CD4-positive, alpha-beta memory T cell (primary cell): ENCODE data around the gene GPR156. TPM values are rescaled to one million over a fixed set of nuclear protein-coding genes. Genes with fewer than 3 reads are reported as not detected.
A peak's percentile ranks its signal among the peaks of the same experiment; 100 is the strongest.
"Not testable (repeated sequence)": the region's sequence is repeated elsewhere in the genome, so short reads cannot be mapped to it uniquely, and the experiment has no call there.

ENCODE experiments used
- CTCF ChIA-PET: fragments of 350-600 bp; sonication (Branson Sonifier 250); formaldehyde crosslinking; loops from one replicate; lab custom pipeline; 2021; ENCODE audit warnings: inconsistent platforms; ENCODE audit not compliant: partially characterized antibody; lab: Charles Lee
- POLR2A ChIA-PET: fragments of 350-600 bp; sonication (Branson Sonifier 250); formaldehyde crosslinking; loops from one replicate; lab custom pipeline; 2021; ENCODE audit not compliant: partially characterized antibody; lab: Charles Lee
- DNase-seq, 5 donors: peaks; one replicate each; pipeline versions ENCODE4 v3.0.0 to v3.0.0-alpha.2; 2020 to 2022; ENCODE audit warnings: mixed read lengths in 1 of 5
- H3K27ac ChIP-seq: one replicate; pipeline ENCODE4 v1.7.0; 2013; ENCODE audit warnings: low read depth, low read length
- H3K27me3 ChIP-seq: 2 replicates; pipeline ENCODE4 v1.7.0; 2013; ENCODE audit warnings: mild to moderate bottlenecking, low read length, moderate library complexity; ENCODE audit not compliant: insufficient read depth
- H3K36me3 ChIP-seq: 2 replicates; pipeline ENCODE4 v1.7.0; 2013; ENCODE audit warnings: mild to moderate bottlenecking, low read length, moderate library complexity; ENCODE audit not compliant: insufficient read depth
- H3K4me1 ChIP-seq: 2 replicates; pipeline ENCODE4 v1.7.0; 2013; ENCODE audit warnings: mild to moderate bottlenecking, low read length, moderate library complexity; ENCODE audit not compliant: insufficient read depth
- H3K4me3 ChIP-seq, 2 donors: one replicate each; pipeline ENCODE4 v1.7.0; 2013; ENCODE audit warnings: low read length in 2 of 2, mild to moderate bottlenecking in 1 of 2
- H3K9me3 ChIP-seq, 2 donors: one replicate each; pipeline ENCODE4 v1.7.0; 2013; ENCODE audit warnings: low read length in 2 of 2, control low read depth in 1 of 2; ENCODE audit not compliant: control insufficient read depth in 1 of 2
- H3K27ac Mint-ChIP-seq, 7 donors: one replicate each; pipeline ENCODE4 v1.8.0; 2020 to 2021; ENCODE audit warnings: mixed read lengths in 7 of 7, mild to moderate bottlenecking in 6 of 7, inconsistent platforms in 3 of 7, moderate library complexity in 3 of 7
- H3K27me3 Mint-ChIP-seq, 2 donors: one replicate each; pipeline ENCODE4 v1.8.0; 2020 to 2021; ENCODE audit warnings: mixed read lengths in 2 of 2
- H3K36me3 Mint-ChIP-seq, 2 donors: one replicate each; pipeline ENCODE4 v1.8.0; 2020 to 2021; ENCODE audit warnings: mixed read lengths in 2 of 2, inconsistent platforms in 1 of 2, mild to moderate bottlenecking in 1 of 2
- H3K4me1 Mint-ChIP-seq, 4 donors: one replicate each; pipeline ENCODE4 v1.8.0; 2020 to 2021; ENCODE audit warnings: mixed read lengths in 4 of 4, mild to moderate bottlenecking in 1 of 4
- H3K4me3 Mint-ChIP-seq, 8 donors: one replicate each; pipeline ENCODE4 v1.8.0; 2020 to 2021; ENCODE audit warnings: mixed read lengths in 8 of 8, mild to moderate bottlenecking in 7 of 8, moderate library complexity in 6 of 8, inconsistent platforms in 3 of 8
- H3K9me3 Mint-ChIP-seq, 8 donors: one replicate each; pipeline ENCODE4 v1.8.0; 2020 to 2021; ENCODE audit warnings: mixed read lengths in 8 of 8, mild to moderate bottlenecking in 5 of 8, inconsistent platforms in 3 of 8, moderate library complexity in 1 of 8
- intact Hi-C: fragments of 100-400 bp; cut with micrococcal nuclease; formaldehyde crosslinking; loops from one replicate; pipeline ENCODE4 v1.15.1; 2023
- polyA plus RNA-seq, 2 donors: library from polyadenylated mRNA; unstranded; fragments of 300-500 nt; fragmentation: Illumina TruSeq; gene quantifications; one replicate each; pipeline ENCODE4 v1.2.3, GENCODE V29; 2021
- total RNA-seq, 2 experiments: library from RNA; stranded (reverse); gene quantifications; one replicate each; pipeline ENCODE4 v1.2.3, GENCODE V29; 2021

The GPR156 gene
- total and polyA plus RNA-seq, 4 experiments from 2014 or later = not detected

DNA sequence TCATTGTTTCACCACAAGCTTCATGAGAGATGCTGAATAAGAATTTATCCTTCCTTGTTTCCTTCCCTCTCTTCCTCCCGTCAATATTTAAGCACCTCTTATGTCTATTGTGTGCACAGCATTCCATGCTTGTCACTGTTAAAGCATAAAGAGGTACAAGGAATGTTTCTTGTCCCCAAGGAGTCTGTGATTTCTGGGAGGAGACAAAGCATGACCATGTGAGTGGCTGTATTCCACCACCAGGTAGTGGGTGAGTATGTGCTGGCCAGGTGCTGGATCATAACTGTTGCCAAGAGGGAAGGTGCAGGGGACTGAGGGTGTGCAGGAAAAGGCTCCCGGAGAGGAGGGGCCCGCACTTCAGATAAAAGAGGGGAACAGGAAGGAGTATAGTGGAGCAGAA lies 127.9 kb downstream of the GPR156 start:
- ChIA-PET POLR2A (no interaction called here), CTCF (no interaction called here)
- Histone ChIP-seq H3K27ac (no peak overlapping the region), H3K36me3 (no peaks in the 10 kb centered on the region), H3K9me3 (peaks cover 0 to 5% of the 10 kb centered on the region in 2 donors), H3K4me3 (no peak overlapping the region), H3K27me3 (no peaks in the 10 kb centered on the region), H3K4me1 (no peaks in the 10 kb centered on the region)
- no peak overlapping the region for H3K27ac Mint-ChIP-seq
- no peak for DNase-seq
- H3K36me3 Mint-ChIP-seq = peaks cover 5 to 11% of the 10 kb centered on the region in 2 donors
- intact Hi-C loops = no loop called here
- peaks cover 2 to 27% (median 20%) of the 10 kb centered on the region in 8 donors for H3K9me3 Mint-ChIP-seq
- H3K27me3 Mint-ChIP-seq = peaks cover 0 to 5% of the 10 kb centered on the region in 2 donors
- no peak overlapping the region for H3K4me3 Mint-ChIP-seq
- no peaks in the 10 kb centered on the region for H3K4me1 Mint-ChIP-seq

DNA sequence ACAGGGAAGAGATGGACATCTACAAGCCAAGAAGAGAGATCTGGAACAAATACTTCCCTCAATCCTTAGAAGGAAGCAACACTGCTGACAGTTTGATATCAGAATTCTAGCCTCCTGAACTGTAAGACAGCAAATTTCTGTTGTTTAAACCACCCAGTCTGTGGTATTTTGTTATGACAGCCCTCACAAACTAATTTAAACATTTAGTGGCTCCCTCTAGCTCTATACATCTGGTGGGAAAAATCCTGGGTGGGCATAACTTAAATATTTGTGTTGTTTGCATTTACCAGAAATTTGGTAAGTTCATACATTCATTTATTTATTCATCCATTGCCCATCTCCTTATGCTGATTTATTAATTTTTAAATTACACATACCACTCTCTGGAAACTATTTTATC lies 128.3 kb downstream of the GPR156 start:
- H3K36me3 Mint-ChIP-seq = peaks cover 5 to 11% of the 10 kb centered on the region in 2 donors
- H3K27ac ChIP-seq = no peak overlapping the region
- H3K27me3 ChIP-seq = no peaks in the 10 kb centered on the region
- peaks cover 0 to 4% of the 10 kb centered on the region in 2 donors for H3K27me3 Mint-ChIP-seq
- no peaks in the 10 kb centered on the region for H3K4me1 Mint-ChIP-seq
- H3K27ac Mint-ChIP-seq = no peak overlapping the region
- H3K4me3 Mint-ChIP-seq = no peak overlapping the region
- intact Hi-C loops = no loop called here
- no peaks in the 10 kb centered on the region for H3K36me3 ChIP-seq
- no peaks in the 10 kb centered on the region for H3K4me1 ChIP-seq
- no peak overlapping the region for H3K4me3 ChIP-seq
- CTCF ChIA-PET = no interaction called here
- peaks cover 0 to 5% of the 10 kb centered on the region in 2 donors for H3K9me3 ChIP-seq
- POLR2A ChIA-PET = no interaction called here
- H3K9me3 Mint-ChIP-seq = peaks cover 2 to 27% (median 20%) of the 10 kb centered on the region in 8 donors
- DNase-seq = no peak

- H3K36me3 Mint-ChIP-seq = peaks cover 5 to 11% of the 10 kb centered on the region in 2 donors
- H3K9me3 ChIP-seq, POLR2A ChIA-PET, H3K4me1 ChIP-seq, CTCF ChIA-PET, H3K4me1 Mint-ChIP-seq, H3K27ac Mint-ChIP-seq, intact Hi-C loops, H3K36me3 ChIP-seq, H3K27me3 Mint-ChIP-seq, H3K27me3 ChIP-seq, DNase-seq, H3K4me3 Mint-ChIP-seq, H3K4me3 ChIP-seq, H3K27ac ChIP-seq: not testable (repeated sequence)
- H3K9me3 Mint-ChIP-seq = peaks cover 2 to 27% (median 20%) of the 10 kb centered on the region in 8 donors
These were observed 129.3 kb downstream of the GPR156 start for GRCh38 chr3:120155694-120156093.

- Histone ChIP-seq H3K27ac (no peak overlapping the region), H3K4me3 (no peak overlapping the region), H3K9me3 (peaks cover 0 to 5% of the 10 kb centered on the region in 2 donors), H3K4me1 (no peaks in the 10 kb centered on the region), H3K27me3 (no peaks in the 10 kb centered on the region), H3K36me3 (no peaks in the 10 kb centered on the region)
- H3K27ac Mint-ChIP-seq = no peak overlapping the region
- ChIA-PET CTCF (no interaction called here), POLR2A (no interaction called here)
- H3K4me3 Mint-ChIP-seq = no peak overlapping the region
- intact Hi-C loops = no loop called here
- H3K9me3 Mint-ChIP-seq = peaks cover 2 to 27% (median 20%) of the 10 kb centered on the region in 8 donors
- no peaks in the 10 kb centered on the region for H3K27me3 Mint-ChIP-seq
- no peak for DNase-seq
- peaks cover 5 to 11% of the 10 kb centered on the region in 2 donors for H3K36me3 Mint-ChIP-seq
- no peaks in the 10 kb centered on the region for H3K4me1 Mint-ChIP-seq
These were observed 129.9 kb downstream of the GPR156 start for GRCh38 chr3:120155108-120155507.

- H3K4me3 ChIP-seq = no peak overlapping the region
- no peak overlapping the region for H3K27ac ChIP-seq
- POLR2A ChIA-PET = no interaction called here
- H3K4me1 ChIP-seq = peaks cover 3% of the 10 kb centered on the region
- H3K27me3 ChIP-seq = no peaks in the 10 kb centered on the region
- CTCF ChIA-PET = interaction anchor here (1.4 kb wide), 1 partner anchor 261 kb away, joined by 5 read pairs; no protein-coding TSS in a partner anchor
- no peak for DNase-seq
- intact Hi-C loops = no loop called here
- Mint-ChIP-seq H3K4me1 (peaks cover 0 to 4% (median 1%) of the 10 kb centered on the region in 4 donors), H3K4me3 (no peak overlapping the region), H3K27ac (no peak overlapping the region), H3K36me3 (peaks cover 5 to 11% of the 10 kb centered on the region in 2 donors), H3K9me3 (peaks cover 2 to 26% (median 20%) of the 10 kb centered on the region in 8 donors), H3K27me3 (no peaks in the 10 kb centered on the region)
- H3K9me3 ChIP-seq = peaks cover 0 to 5% of the 10 kb centered on the region in 2 donors
- H3K36me3 ChIP-seq = no peaks in the 10 kb centered on the region
These were observed 131.7 kb downstream of the GPR156 start for GRCh38 chr3:120153294-120153693.

DNA sequence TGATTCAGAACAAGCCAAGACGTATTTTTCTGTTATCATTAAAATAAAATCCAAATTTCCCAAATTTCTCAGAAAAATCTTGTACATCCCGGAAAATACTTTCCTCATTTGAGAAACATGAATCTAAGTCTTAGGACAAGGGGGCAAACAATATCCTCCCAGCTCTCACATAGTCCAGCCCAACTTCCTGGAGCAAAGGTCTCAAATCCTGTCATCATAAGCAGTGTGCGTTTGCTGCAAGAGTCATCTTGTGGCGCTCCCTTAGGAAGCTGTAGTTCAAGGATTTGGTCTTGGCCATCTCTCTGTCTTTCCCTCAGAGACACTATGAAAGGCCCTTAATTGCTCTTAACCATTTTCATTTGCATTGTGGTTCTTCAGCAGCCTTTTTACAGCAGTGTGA lies 133.2 kb downstream of the GPR156 start:
- intact Hi-C loops = no loop called here

DNA sequence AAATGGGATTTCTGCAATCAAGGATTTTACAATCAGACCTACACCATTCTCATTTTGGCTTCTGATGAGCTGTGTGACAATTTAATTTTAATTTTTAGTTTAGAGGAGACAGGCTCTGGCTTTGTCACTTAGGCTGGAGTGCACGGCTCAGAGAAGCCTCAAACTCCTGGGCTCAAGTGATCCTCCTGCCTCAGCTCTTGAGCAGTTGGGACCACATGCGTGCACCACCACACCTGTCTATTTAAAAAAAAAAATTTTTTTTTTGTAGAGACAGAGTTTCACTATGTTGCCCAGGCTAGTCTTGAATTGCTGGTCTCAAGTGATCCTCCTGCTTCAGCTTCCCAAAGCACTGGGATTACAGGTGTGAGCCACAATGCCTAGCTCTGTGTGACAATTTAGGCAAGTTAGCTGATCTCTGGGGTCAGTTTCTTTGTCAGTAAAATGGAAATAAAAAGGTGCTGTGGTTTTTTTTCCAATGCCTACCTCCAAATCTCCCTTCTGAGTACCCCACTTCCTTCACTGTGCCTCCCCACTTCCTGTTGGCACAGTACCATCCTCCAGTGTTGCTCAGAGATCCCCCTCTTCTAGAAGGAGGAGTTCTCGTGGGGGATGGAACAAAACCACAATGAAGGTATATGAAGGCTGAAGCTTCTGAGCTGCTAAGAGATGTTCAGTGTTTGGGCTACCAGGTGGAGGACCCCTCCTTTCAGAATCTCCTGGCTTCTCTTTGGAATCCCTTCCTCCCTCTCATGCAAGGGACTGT lies 136.7 kb downstream of the GPR156 start:
- H3K27me3 Mint-ChIP-seq = no peaks in the 10 kb centered on the region
- H3K27ac Mint-ChIP-seq = peak overlapping the region in 2 of 7 donors; percentile 22 to 65
- H3K36me3 Mint-ChIP-seq = no peaks in the 10 kb centered on the region
- CTCF ChIA-PET = interaction anchor here (0.5 to 7.8 kb wide), 15 partner anchors 26 to 410 kb away, joined by 3 to 181 read pairs (median 5); partner anchors contain the start of gene LRRC58
- POLR2A ChIA-PET = interaction anchor here (0.6 kb wide), 1 partner anchor 8 kb away, joined by 3 read pairs; no protein-coding TSS in a partner anchor
- DNase-seq = no peak
- peaks cover 3% of the 10 kb centered on the region for H3K4me1 ChIP-seq
- no peak overlapping the region for H3K27ac ChIP-seq
- intact Hi-C loops = no loop called here
- H3K4me1 Mint-ChIP-seq = peaks cover 4 to 13% (median 6%) of the 10 kb centered on the region in 4 donors
- H3K4me3 ChIP-seq = no peak overlapping the region
- peaks cover 0 to 2% (median 0%) of the 10 kb centered on the region in 8 donors for H3K9me3 Mint-ChIP-seq
- H3K4me3 Mint-ChIP-seq = no peak overlapping the region
- no peaks in the 10 kb centered on the region for H3K27me3 ChIP-seq
- no peaks in the 10 kb centered on the region for H3K9me3 ChIP-seq
- H3K36me3 ChIP-seq = no peaks in the 10 kb centered on the region

More for the DNA sequence above, 133.2 kb downstream of the GPR156 start:
- no peak overlapping the region for H3K27ac ChIP-seq
- H3K4me1 ChIP-seq = peaks cover 3% of the 10 kb centered on the region
- Mint-ChIP-seq H3K27me3 (no peaks in the 10 kb centered on the region), H3K4me3 (no peak overlapping the region), H3K27ac (no peak overlapping the region), H3K9me3 (peaks cover 2 to 26% (median 20%) of the 10 kb centered on the region in 8 donors), H3K36me3 (peaks cover 5 to 11% of the 10 kb centered on the region in 2 donors), H3K4me1 (peaks cover 2 to 13% (median 5%) of the 10 kb centered on the region in 4 donors)
- no peaks in the 10 kb centered on the region for H3K27me3 ChIP-seq
- no peaks in the 10 kb centered on the region for H3K36me3 ChIP-seq
- H3K9me3 ChIP-seq = peaks cover 0 to 5% of the 10 kb centered on the region in 2 donors
- H3K4me3 ChIP-seq = no peak overlapping the region
- DNase-seq = no peak
- CTCF ChIA-PET = no interaction called here
- POLR2A ChIA-PET = no interaction called here
